Activated CD8-positive, alpha-beta memory T cell treated with anti-CD3 and anti-CD28 coated beads, Interleukin-2, amount 10 ng/mL, durations not matched to agents 7 days and 5 days (primary cell): Measurements from ENCODE around the gene PVALB. TPM values are rescaled to one million over a fixed set of nuclear protein-coding genes. Genes with fewer than 3 reads are reported as not detected.

ENCODE experiments used
- ATAC-seq: fragments of 150-1000 bp; cut with Tn5 transposase; one replicate; pipeline ENCODE4 v1.10.0; 2021; ENCODE audit warnings: moderate library complexity
- CTCF ChIA-PET: fragments of 350-600 bp; sonication (Branson Sonifier 250); formaldehyde crosslinking; loops from one replicate; lab custom pipeline; 2021; ENCODE audit warnings: antibody characterized with exemption; lab: Charles Lee
- DNase-seq: peaks from one replicate; pipeline ENCODE4 v3.0.0-alpha.2; 2020
- H3K27ac Mint-ChIP-seq: one replicate; pipeline ENCODE4 v1.8.0; 2021; ENCODE audit warnings: mild to moderate bottlenecking, mixed read lengths
- H3K27me3 Mint-ChIP-seq: one replicate; pipeline ENCODE4 v1.8.0; 2021; ENCODE audit warnings: mixed read lengths
- H3K36me3 Mint-ChIP-seq: one replicate; pipeline ENCODE4 v1.8.0; 2021; ENCODE audit warnings: mild to moderate bottlenecking, mixed read lengths
- H3K4me1 Mint-ChIP-seq: one replicate; pipeline ENCODE4 v1.8.0; 2021; ENCODE audit warnings: mixed read lengths
- H3K4me3 Mint-ChIP-seq: one replicate; pipeline ENCODE4 v1.8.0; 2021; ENCODE audit warnings: mild to moderate bottlenecking, moderate library complexity, mixed read lengths
- H3K9me3 Mint-ChIP-seq: one replicate; pipeline ENCODE4 v1.8.0; 2022; ENCODE audit warnings: low read depth, mixed read lengths
- total RNA-seq, 2 experiments: library from RNA; stranded (reverse); gene quantifications; one replicate each; pipeline ENCODE4 v1.2.3, GENCODE V29; 2021

The PVALB gene, protein sequence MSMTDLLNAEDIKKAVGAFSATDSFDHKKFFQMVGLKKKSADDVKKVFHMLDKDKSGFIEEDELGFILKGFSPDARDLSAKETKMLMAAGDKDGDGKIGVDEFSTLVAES
- not detected for total RNA-seq

DNA sequence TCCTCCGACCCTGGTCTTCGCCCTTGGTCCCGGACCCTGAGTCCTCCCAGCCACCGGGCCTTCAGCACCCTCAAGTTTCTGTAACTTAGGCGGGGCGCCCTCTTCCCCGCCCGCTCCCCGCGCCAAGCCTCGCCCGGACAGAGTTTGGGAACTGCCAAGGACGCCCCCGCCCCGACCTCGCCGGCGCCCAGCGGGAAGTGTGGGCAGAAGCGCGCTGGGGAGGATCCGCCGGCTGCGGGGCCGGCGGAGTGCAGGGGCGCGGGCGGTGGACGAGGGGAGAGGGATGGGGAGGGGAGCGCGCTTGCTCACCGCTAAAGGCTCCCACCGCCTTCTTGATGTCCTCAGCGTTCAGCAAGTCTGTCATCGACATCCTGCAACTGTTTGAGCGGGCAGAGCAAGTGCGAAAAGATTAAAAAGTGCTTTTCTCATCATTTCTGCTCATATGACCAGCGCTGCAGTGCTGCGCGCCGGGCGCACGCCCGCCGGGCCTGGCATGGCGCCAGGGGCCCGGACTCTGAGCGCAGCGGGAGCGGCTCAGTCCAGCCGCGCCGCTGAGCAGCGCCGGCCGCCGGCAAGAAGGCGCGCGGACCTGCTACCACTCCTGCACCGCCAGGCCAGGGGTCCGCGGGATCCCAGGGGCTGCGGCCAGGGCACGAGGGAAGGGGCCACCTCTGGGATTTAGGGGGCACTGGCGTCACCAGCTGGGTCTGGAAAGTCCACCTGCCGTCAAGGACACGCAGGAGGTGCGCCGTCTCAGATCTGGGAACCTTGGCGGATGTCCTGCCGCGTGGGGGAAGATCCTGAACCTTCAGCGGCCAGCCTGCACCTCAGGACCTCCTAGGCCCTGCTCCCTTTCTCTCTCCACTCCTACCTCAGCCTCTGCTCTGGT, at the start of gene PVALB:
Gene PVALB (minus strand): TSS at position 400 of the 889 bp plus-strand sequence. CDS start 30 bp downstream, at position 370.
- ATAC-seq, result peak; percentile 27
- no peak for DNase-seq
- H3K27ac Mint-ChIP-seq, result no peak within 1 kb of the TSS
- peaks cover 85% of the 10 kb centered on the region for H3K27me3 Mint-ChIP-seq
- H3K36me3 Mint-ChIP-seq, result no peaks in the 10 kb centered on the region
- H3K9me3 Mint-ChIP-seq, result no peaks in the 10 kb centered on the region
- H3K4me3 Mint-ChIP-seq, result no peak within 1 kb of the TSS
- H3K4me1 Mint-ChIP-seq, result peaks cover 3% of the 10 kb centered on the region
- CTCF ChIA-PET, result interaction anchor here (1.7 kb wide), 1 partner anchor 39 kb away, joined by 4 read pairs; no protein-coding TSS in a partner anchor

DNA sequence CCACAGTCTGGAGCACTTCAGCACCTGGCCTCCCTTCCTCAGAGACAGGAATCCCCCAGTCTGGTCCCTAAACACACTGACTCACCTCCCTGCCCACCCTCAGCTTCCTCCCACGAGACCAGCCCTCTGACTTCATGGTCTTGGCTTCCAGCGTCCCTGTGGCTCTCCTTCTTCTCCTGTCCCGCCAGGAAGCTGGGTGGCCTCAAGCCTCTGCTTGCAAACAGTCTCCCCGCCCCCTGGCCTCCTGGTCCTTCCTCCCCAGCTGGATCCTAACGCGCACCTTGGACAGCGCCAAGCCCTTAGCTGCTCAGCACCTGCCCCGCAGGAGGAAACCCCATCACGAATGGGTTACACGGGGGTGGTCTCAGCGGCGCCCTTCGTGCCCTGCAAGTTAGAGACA, 48.5 kb upstream of the PVALB start:
- CTCF ChIA-PET, result interaction anchor here (1.0 to 4.6 kb wide), 3 partner anchors 8 to 112 kb away, joined by 3 to 32 read pairs (median 4); no protein-coding TSS in a partner anchor
- Mint-ChIP-seq H3K36me3 (peaks cover 43% of the 10 kb centered on the region), H3K9me3 (no peaks in the 10 kb centered on the region), H3K27me3 (no peaks in the 10 kb centered on the region), H3K27ac (peak overlapping the region; percentile 65), H3K4me3 (no peak overlapping the region), H3K4me1 (peaks cover 57% of the 10 kb centered on the region)
- no peak for DNase-seq
- ATAC-seq, result no peak

DNA sequence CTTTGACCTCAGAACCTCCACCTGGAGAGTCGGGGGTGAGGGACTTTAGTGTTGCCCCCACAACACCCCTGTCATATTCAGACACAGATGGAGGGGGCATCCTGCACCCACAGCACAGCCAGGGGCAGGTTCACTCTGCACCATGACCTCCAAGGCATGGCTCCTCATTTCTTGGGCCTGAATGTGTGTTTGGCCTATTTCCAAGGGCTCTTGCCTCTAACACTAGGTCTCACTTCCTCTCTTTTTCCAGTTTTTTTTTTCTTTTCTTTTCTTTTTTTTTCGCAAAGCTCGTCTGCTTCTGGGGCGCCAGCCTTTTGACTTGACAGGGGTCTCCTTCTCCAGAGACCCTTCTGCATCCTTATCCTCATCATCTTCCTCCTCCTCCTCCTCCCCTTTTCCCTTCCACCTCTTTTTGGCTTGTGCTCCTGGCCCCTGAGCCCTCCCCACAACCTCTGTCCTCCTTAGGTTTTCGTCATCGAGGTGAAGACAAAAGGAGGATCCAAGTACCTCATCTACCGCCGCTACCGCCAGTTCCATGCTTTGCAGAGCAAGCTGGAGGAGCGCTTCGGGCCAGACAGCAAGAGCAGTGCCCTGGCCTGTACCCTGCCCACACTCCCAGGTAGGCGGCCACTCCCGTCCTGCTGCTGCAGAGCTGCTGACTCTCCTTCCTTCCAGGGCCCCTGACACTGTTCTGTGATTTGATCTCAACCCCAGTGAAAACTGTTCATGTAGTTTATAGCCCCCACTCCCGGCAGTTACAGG, 47.8 kb upstream of the PVALB start:
- DNase-seq, result no peak
- peaks cover 64% of the 10 kb centered on the region for H3K4me1 Mint-ChIP-seq
- H3K36me3 Mint-ChIP-seq, result peaks cover 43% of the 10 kb centered on the region
- H3K4me3 Mint-ChIP-seq, result no peak overlapping the region
- CTCF ChIA-PET, result interaction anchor here (1.0 to 1.7 kb wide), 2 partner anchors 9 to 113 kb away, joined by 3 to 4 read pairs; no protein-coding TSS in a partner anchor
- no peaks in the 10 kb centered on the region for H3K27me3 Mint-ChIP-seq
- no peak for ATAC-seq
- no peaks in the 10 kb centered on the region for H3K9me3 Mint-ChIP-seq
- peak overlapping the region; percentile 65 for H3K27ac Mint-ChIP-seq

DNA sequence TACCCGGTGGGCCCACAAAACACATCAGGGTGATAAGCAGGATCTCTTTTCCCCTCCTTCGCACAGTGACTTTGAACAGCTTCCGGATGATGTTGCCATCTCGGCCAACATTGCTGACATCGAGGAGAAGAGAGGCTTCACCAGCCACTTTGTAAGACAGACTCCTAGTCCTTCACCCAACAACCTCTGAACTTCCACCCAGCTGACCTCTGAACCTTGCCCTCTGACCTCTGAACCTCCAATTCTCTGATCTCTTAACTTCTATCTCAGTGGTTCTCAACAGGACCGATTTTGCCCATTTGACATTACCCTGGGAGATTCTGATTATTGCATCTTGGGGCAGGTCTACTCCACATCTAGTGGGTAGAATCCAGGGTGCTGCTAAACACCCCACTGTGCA, 47.1 kb upstream of the PVALB start:
- DNase-seq (no peak), ATAC-seq (no peak)
- peak overlapping the region; percentile 58 for H3K27ac Mint-ChIP-seq
- H3K27me3 Mint-ChIP-seq, result no peaks in the 10 kb centered on the region
- CTCF ChIA-PET, result interaction anchor here (13.6 kb wide), 1 partner anchor 115 kb away, joined by 229 read pairs; no protein-coding TSS in a partner anchor
- H3K4me3 Mint-ChIP-seq, result no peak overlapping the region
- peaks cover 43% of the 10 kb centered on the region for H3K36me3 Mint-ChIP-seq
- H3K4me1 Mint-ChIP-seq, result peaks cover 70% of the 10 kb centered on the region
- no peaks in the 10 kb centered on the region for H3K9me3 Mint-ChIP-seq

DNA sequence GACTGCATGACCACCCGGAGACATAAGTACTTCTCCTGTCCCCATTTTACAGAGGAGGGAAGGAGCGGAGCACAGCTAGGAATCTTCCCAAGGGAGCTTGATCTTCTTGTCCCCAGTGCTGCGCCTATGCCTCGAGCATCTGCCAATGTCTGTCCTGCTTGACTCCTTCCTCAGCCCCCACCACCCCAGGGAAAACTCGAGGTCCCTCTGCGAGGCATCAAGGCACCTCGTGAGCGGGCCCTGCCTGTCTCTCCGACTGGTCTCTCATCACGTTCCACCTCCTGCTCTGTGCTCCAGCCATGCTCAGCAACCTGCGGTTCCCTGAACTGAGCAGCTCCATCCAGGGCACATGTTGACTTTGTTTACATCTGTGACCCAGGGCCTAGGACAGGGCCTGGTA, 46.4 kb upstream of the PVALB start:
- CTCF ChIA-PET, result interaction anchor here (7.8 to 13.6 kb wide), 2 partner anchors 12 to 116 kb away, joined by 66 to 229 read pairs; no protein-coding TSS in a partner anchor

DNA sequence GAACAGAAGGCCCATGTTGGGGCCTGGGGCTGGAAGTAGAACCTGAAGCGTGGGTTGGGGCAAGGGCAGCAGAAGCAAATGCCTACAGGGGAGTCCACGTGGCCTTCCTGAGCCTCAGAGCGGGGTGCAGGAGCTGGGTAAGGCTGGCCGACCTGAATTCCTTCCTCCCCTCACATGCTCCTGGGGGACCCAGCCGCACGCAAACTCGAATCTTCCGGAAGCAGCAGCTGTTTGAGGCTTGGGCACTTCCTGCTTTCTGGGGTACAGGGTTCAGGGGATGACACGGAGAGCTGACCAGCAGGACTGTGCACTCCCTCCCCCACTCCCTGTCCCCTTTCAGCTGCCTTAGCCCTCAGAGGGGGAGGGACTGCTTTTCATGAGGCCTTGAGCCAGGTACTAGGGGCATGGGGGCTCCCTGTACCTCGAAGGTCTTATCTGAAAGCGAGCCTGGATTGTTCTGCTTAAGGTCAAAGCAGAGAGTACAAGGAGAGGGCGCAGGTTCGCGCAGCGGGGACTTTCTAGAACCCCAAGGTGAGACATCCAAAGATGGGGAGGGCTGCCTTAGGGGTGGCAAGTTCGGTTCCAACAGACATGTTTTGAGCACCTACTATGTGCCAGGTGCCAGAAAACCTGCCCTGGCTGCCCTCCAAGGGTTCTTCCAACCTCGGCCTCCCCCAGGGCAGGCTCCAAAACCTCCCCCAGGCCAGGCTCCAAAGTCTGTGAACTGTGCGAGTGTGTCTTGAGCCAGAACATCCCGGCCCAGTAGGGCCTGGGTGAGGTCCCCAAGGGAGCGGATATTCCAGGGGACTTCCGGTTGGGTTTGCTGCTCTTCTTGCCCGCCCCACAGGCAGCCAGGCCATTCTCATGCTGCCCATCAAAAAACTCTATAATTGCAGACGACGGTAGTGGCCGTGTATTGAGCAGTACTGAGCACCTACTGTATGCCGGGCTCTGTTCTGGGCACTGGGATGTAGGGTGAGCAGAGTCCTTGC, 45.7 kb upstream of the PVALB start:
- Mint-ChIP-seq H3K4me1 (peaks cover 81% of the 10 kb centered on the region), H3K36me3 (peaks cover 38% of the 10 kb centered on the region), H3K9me3 (no peaks in the 10 kb centered on the region), H3K4me3 (peak overlapping the region; percentile 70), H3K27me3 (no peaks in the 10 kb centered on the region), H3K27ac (peak overlapping the region; percentile 98)
- CTCF ChIA-PET, result interaction anchor here (1.0 to 13.6 kb wide), 7 partner anchors 8 to 117 kb away, joined by 3 to 229 read pairs (median 9); partner anchors contain the start of gene IFT27
- DNase-seq, result no peak
- ATAC-seq, result no peak

More for the DNA sequence above, 46.4 kb upstream of the PVALB start:
- H3K27ac Mint-ChIP-seq, result peak overlapping the region; percentile 98
- no peak overlapping the region for H3K4me3 Mint-ChIP-seq
- H3K36me3 Mint-ChIP-seq, result peaks cover 43% of the 10 kb centered on the region
- ATAC-seq (no peak), DNase-seq (no peak)
- peaks cover 76% of the 10 kb centered on the region for H3K4me1 Mint-ChIP-seq
- no peaks in the 10 kb centered on the region for H3K9me3 Mint-ChIP-seq
- no peaks in the 10 kb centered on the region for H3K27me3 Mint-ChIP-seq

DNA sequence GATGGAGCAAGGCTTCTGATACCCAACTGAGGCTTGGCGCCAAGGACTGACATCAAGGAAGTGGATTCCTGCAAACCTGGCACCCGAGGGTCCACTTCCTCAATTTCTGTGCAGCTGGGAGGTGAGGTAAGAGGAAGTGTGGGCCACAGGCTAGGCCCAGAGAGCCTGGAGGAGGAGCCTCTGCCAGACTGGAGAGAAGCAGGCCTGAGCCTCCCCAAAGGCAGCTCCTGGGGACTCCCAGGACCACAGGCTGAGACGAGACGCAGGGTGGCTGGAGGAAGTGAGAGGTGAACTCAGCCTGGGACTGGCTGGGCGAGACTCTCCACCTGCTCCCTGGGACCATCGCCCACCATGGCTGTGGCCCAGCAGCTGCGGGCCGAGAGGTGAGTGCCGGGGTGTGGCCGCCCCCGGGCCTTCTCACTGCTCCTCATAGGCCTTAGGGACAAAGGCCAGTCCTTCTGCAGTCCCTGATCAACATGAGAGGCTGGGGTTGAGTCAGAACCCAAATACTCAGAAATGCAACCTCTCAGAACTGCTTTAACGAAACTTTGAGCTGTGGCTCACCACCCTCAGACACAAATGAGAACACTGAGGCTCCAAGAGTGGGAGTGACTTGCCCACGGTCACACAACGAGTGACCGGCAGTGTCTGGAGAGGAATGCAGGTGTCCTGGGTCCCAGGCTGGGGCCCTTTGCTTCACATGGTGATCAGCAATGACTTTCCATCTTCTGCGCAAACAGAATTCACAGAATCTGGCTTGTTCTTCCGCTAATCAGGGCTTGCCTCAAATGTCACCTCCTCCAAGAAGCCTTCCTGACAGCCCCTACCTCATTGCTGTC, 44.2 kb upstream of the PVALB start, which contains the start of gene NCF4:
Gene NCF4 (plus strand): TSS at position 186 of the 839 bp plus-strand sequence. CDS start 166 bp downstream, at position 352.
- H3K9me3 Mint-ChIP-seq, result no peaks in the 10 kb centered on the region
- DNase-seq, result peak; percentile 88
- no peaks in the 10 kb centered on the region for H3K27me3 Mint-ChIP-seq
- CTCF ChIA-PET, result interaction anchor here (0.6 to 13.6 kb wide), 13 partner anchors 8 to 118 kb away, joined by 3 to 229 read pairs (median 4); partner anchors contain the start of gene IFT27
- peak within 1 kb of the TSS; percentile 98 for H3K27ac Mint-ChIP-seq
- peak; percentile 83 for ATAC-seq
- peaks cover 24% of the 10 kb centered on the region for H3K36me3 Mint-ChIP-seq
- peaks cover 95% of the 10 kb centered on the region for H3K4me1 Mint-ChIP-seq
- peak within 1 kb of the TSS; percentile 70 for H3K4me3 Mint-ChIP-seq

DNA sequence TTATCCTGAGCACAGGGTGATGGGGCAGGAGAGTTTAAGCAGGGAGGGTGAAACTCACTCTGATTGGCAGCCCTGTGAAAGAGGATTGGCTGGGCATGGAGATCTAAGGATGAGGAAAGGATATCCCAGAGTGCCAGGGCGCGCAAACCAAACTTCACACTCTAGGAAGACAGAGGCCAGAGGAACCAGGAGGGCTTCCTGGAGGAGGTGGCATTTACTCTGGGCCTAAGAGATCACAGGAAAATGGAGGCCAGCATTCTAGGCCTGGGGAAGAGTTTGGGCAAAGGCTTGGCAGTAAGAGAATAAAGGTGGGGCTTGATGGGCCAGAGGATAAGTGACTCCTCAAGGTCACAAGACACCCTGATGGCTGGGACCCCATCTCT, 43.6 kb upstream of the PVALB start:
- H3K27ac Mint-ChIP-seq, result peak overlapping the region; percentile 98
- H3K9me3 Mint-ChIP-seq, result no peaks in the 10 kb centered on the region
- H3K36me3 Mint-ChIP-seq, result peaks cover 19% of the 10 kb centered on the region
- H3K4me1 Mint-ChIP-seq, result peaks cover 94% of the 10 kb centered on the region
- no peak for ATAC-seq
- DNase-seq, result no peak
- no peaks in the 10 kb centered on the region for H3K27me3 Mint-ChIP-seq
- H3K4me3 Mint-ChIP-seq, result peak overlapping the region; percentile 70
- CTCF ChIA-PET, result interaction anchor here (0.7 to 13.6 kb wide), 11 partner anchors 8 to 183 kb away, joined by 3 to 229 read pairs (median 4); partner anchors contain the start of genes IFT27, MPST and TST

DNA sequence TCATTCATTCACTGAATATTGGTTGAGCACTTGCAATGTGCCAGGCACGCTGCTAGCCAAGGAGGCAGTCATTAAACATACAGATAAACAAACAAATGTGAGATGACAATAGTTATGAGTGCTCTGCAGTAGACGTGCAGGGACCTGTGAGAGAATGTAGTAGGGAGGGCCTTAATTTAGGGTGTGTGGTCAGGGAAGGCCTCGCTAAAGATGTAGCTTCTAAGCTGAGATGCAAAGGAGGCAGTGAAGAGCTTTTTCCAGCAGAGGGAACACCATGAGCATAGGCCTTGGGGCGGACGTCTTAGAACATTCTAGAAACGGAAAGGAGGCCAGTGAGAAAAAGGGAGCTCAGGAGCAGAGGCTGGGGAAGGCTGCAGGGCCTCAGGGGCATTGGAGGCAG, 43.2 kb upstream of the PVALB start:
- Mint-ChIP-seq H3K4me1 (peaks cover 90% of the 10 kb centered on the region), H3K9me3 (no peaks in the 10 kb centered on the region), H3K27me3 (no peaks in the 10 kb centered on the region), H3K36me3 (peaks cover 15% of the 10 kb centered on the region), H3K4me3 (peak overlapping the region; percentile 70), H3K27ac (peak overlapping the region; percentile 98)
- DNase-seq, result no peak
- CTCF ChIA-PET, result interaction anchor here (0.7 to 13.6 kb wide), 12 partner anchors 8 to 184 kb away, joined by 3 to 229 read pairs (median 4); partner anchors contain the start of genes IFT27, MPST and TST
- ATAC-seq, result no peak

DNA sequence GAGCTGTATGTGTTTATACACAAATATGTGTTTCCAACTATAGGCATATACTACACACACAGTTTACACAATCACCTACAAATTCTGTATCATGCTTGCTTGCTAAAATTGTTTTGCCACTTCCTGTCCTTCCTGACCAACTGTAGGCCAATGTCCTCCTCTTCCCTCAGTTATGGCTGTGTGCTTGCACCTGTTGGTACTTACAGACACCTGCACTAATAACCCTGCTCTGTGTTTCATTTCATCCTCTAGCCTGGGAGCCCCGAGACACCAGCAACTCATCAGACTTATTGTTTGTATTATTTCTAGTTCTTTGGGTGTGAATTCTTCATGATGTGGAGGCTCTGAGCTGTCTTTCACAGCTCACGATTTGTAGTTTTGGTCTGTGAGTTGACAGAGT, 42.1 kb upstream of the PVALB start:
- peak overlapping the region; percentile 58 for H3K27ac Mint-ChIP-seq
- H3K9me3 Mint-ChIP-seq, result no peaks in the 10 kb centered on the region
- ATAC-seq (no peak), DNase-seq (no peak)
- H3K4me3 Mint-ChIP-seq, result no peak overlapping the region
- no peaks in the 10 kb centered on the region for H3K27me3 Mint-ChIP-seq
- H3K36me3 Mint-ChIP-seq, result peaks cover 6% of the 10 kb centered on the region
- peaks cover 85% of the 10 kb centered on the region for H3K4me1 Mint-ChIP-seq
- CTCF ChIA-PET, result interaction anchor here (1.1 to 13.6 kb wide), 12 partner anchors 8 to 185 kb away, joined by 3 to 229 read pairs (median 5); partner anchors contain the start of gene IFT27

DNA sequence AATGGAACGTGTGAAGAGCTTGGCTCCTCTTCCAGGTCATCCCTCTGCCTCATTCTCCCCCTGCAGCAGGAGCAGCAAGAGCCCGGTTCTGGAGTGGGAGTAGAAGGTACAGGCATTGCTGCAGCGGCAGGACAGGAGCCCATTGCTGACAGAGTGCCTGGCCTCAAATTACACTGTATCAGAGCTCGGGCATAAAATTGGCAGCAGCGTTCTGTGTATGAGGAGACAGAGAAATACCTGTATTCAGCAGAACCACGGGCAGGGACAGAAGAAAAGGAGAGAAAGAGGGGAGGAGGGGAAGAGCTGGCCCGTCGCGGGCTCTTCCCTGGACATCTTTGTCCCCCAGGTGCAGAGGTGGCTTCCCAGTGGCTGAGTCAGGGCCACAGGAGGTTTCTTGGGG, 41.3 kb upstream of the PVALB start:
- no peak overlapping the region for H3K4me3 Mint-ChIP-seq
- ATAC-seq, result no peak
- peaks cover 86% of the 10 kb centered on the region for H3K4me1 Mint-ChIP-seq
- H3K27ac Mint-ChIP-seq, result no peak overlapping the region
- no peaks in the 10 kb centered on the region for H3K27me3 Mint-ChIP-seq
- DNase-seq, result no peak
- H3K36me3 Mint-ChIP-seq, result peaks cover 4% of the 10 kb centered on the region
- CTCF ChIA-PET, result interaction anchor here (0.6 to 13.6 kb wide), 9 partner anchors 9 to 341 kb away, joined by 3 to 229 read pairs (median 6); partner anchors contain the start of gene IFT27
- no peaks in the 10 kb centered on the region for H3K9me3 Mint-ChIP-seq
